H9 (cell line): Measurements from ENCODE around the gene ABHD12. TPM values are rescaled to one million over a fixed set of nuclear protein-coding genes. Genes with fewer than 3 reads are reported as not detected.
A peak's percentile ranks its signal among the peaks of the same experiment; 100 is the strongest.

Source experiments
- DNase-seq: peaks from one replicate; pipeline ENCODE4 v3.0.0-alpha.2; 2017
- H2AFZ ChIP-seq: one replicate; pipeline ENCODE4 v1.6.1; 2013; ENCODE audit warnings: mild to moderate bottlenecking, low read length, control low read depth, moderate library complexity
- H2AK5ac ChIP-seq: 2 replicates; pipeline ENCODE4 v1.6.1; 2013; ENCODE audit warnings: low read length, control low read depth, mixed read lengths; ENCODE audit not compliant: insufficient read length
- H2BK120ac ChIP-seq: one replicate; pipeline ENCODE4 v1.6.1; 2013; ENCODE audit warnings: low read depth, mild to moderate bottlenecking, low read length, control low read depth, inconsistent platforms; ENCODE audit not compliant: poor library complexity, severe bottlenecking
- H2BK12ac ChIP-seq: 2 replicates; pipeline ENCODE4 v1.6.1; 2013; ENCODE audit warnings: low read length, control low read depth, mixed read lengths, low read depth; ENCODE audit not compliant: insufficient read length
- H2BK15ac ChIP-seq: 2 replicates; pipeline ENCODE4 v1.6.1; 2013; ENCODE audit warnings: low read depth, low read length, control low read depth
- H2BK20ac ChIP-seq: one replicate; pipeline ENCODE4 v1.6.1; 2013; ENCODE audit warnings: low read depth, mild to moderate bottlenecking, low read length, control low read depth, inconsistent platforms; ENCODE audit not compliant: poor library complexity, severe bottlenecking
- H2BK5ac ChIP-seq: 2 replicates; pipeline ENCODE4 v1.6.1; 2013; ENCODE audit warnings: low read length, control low read depth, mixed read lengths; ENCODE audit not compliant: insufficient read length
- H3K14ac ChIP-seq: 2 replicates; pipeline ENCODE4 v1.6.1; 2013; ENCODE audit warnings: low read length, control low read depth; ENCODE audit not compliant: insufficient read depth
- H3K18ac ChIP-seq: 2 replicates; pipeline ENCODE4 v1.6.1; 2013; ENCODE audit warnings: low read depth, mild to moderate bottlenecking, mixed read lengths, low read length, control low read depth; ENCODE audit not compliant: insufficient read length
- H3K23ac ChIP-seq: 2 replicates; pipeline ENCODE4 v1.6.1; 2013; ENCODE audit warnings: low read length, control low read depth, mixed read lengths, low read depth; ENCODE audit not compliant: insufficient read length
- H3K23me2 ChIP-seq: 2 replicates; pipeline ENCODE4 v1.6.1; 2013; ENCODE audit warnings: low read depth, mild to moderate bottlenecking, mixed read lengths, low read length, control low read depth; ENCODE audit not compliant: insufficient read length, poor library complexity, severe bottlenecking
- H3K27ac ChIP-seq: 2 replicates; pipeline ENCODE4 v1.5.1; 2013; ENCODE audit warnings: low read length, control low read depth, mixed read lengths, low read depth; ENCODE audit not compliant: insufficient read length
- H3K27me3 ChIP-seq: 2 replicates; pipeline ENCODE4 v1.6.1; 2013; ENCODE audit warnings: low read length, control low read depth, inconsistent platforms; ENCODE audit not compliant: insufficient read depth
- H3K4ac ChIP-seq: 2 replicates; pipeline ENCODE4 v1.6.1; 2013; ENCODE audit warnings: low read depth, mild to moderate bottlenecking, control low read depth, inconsistent platforms, low read length, moderate library complexity
- H3K4me1 ChIP-seq: 2 replicates; pipeline ENCODE4 v1.6.1; 2013; ENCODE audit warnings: low read length, control low read depth, inconsistent platforms; ENCODE audit not compliant: insufficient read depth
- H3K4me2 ChIP-seq: 2 replicates; pipeline ENCODE4 v1.6.1; 2013; ENCODE audit warnings: low read length, control low read depth, mixed read lengths; ENCODE audit not compliant: insufficient read length, insufficient read depth
- H3K56ac ChIP-seq: 2 replicates; pipeline ENCODE4 v1.6.1; 2013; ENCODE audit warnings: low read depth, mild to moderate bottlenecking, mixed read lengths, low read length, control low read depth; ENCODE audit not compliant: insufficient read length
- H3K79me1 ChIP-seq: 2 replicates; pipeline ENCODE4 v1.6.1; 2013; ENCODE audit warnings: low read depth, mild to moderate bottlenecking, moderate library complexity, low read length, control low read depth, inconsistent platforms; ENCODE audit not compliant: insufficient read depth, poor library complexity, severe bottlenecking
- H3K79me2 ChIP-seq: 2 replicates; pipeline ENCODE4 v1.6.1; 2013; ENCODE audit warnings: low read length, control low read depth, inconsistent platforms; ENCODE audit not compliant: insufficient read depth
- H3K9ac ChIP-seq: 2 replicates; pipeline ENCODE4 v1.6.1; 2013; ENCODE audit warnings: low read length, control low read depth, mixed read lengths; ENCODE audit not compliant: insufficient read length; ENCODE audit errors: extremely low read depth
- H3K9me3 ChIP-seq: one replicate; pipeline ENCODE4 v1.6.1; 2013; ENCODE audit warnings: low read depth, low read length, inconsistent platforms; ENCODE audit not compliant: control insufficient read depth
- H3T11ph ChIP-seq: one replicate; pipeline ENCODE4 v1.6.1; 2013; ENCODE audit warnings: mild to moderate bottlenecking, low read length, control low read depth, inconsistent platforms
- H4K20me1 ChIP-seq: one replicate; pipeline ENCODE4 v1.6.1; 2013; ENCODE audit not compliant: control insufficient read depth, insufficient read length, insufficient read depth
- H4K5ac ChIP-seq: 2 replicates; pipeline ENCODE4 v1.6.1; 2013; ENCODE audit warnings: low read depth, mild to moderate bottlenecking, mixed read lengths, low read length, control low read depth; ENCODE audit not compliant: insufficient read length
- H4K8ac ChIP-seq: replicated peaks from 2 replicates; pipeline ENCODE4 v1.6.1; 2013; ENCODE audit warnings: low read length, control low read depth, mixed read lengths, low read depth; ENCODE audit not compliant: insufficient read length
- H4K91ac ChIP-seq: 2 replicates; pipeline ENCODE4 v1.6.1; 2013; ENCODE audit warnings: low read depth, mild to moderate bottlenecking, moderate library complexity, mixed read lengths, low read length, control low read depth; ENCODE audit not compliant: insufficient read length
- H3K27ac Mint-ChIP-seq, 3 experiments: 2 replicates in 2 of 3; 3 replicates in 1 of 3; pipeline ENCODE4 v1.8.0; 2020 to 2021; ENCODE audit warnings: mixed read lengths in 3 of 3, mild to moderate bottlenecking in 1 of 3, moderate library complexity in 1 of 3
- H3K27me3 Mint-ChIP-seq: 2 replicates; pipeline ENCODE4 v1.8.0; 2021; ENCODE audit warnings: low read depth, mild to moderate bottlenecking, moderate library complexity, mixed read lengths
- H3K36me3 Mint-ChIP-seq, 3 experiments: 2 replicates in 2 of 3; 3 replicates in 1 of 3; pipeline ENCODE4 v1.8.0; 2020 to 2021; ENCODE audit warnings: low read depth in 3 of 3, mixed read lengths in 3 of 3; ENCODE audit not compliant: insufficient read depth in 1 of 3
- H3K4me1 Mint-ChIP-seq, 2 experiments: 2 replicates each; pipeline ENCODE4 v1.8.0; 2020; ENCODE audit warnings: mixed read lengths in 2 of 2
- H3K4me3 Mint-ChIP-seq, 2 experiments: 2 replicates in 1 of 2; 3 replicates in 1 of 2; pipeline ENCODE4 v1.8.0; 2020 to 2021; ENCODE audit warnings: mild to moderate bottlenecking in 2 of 2, mixed read lengths in 2 of 2, moderate library complexity in 1 of 2
- H3K9me3 Mint-ChIP-seq, 2 experiments: 2 replicates in 1 of 2; 3 replicates in 1 of 2; pipeline ENCODE4 v1.8.0; 2020; ENCODE audit warnings: mild to moderate bottlenecking in 2 of 2, mixed read lengths in 2 of 2, moderate library complexity in 1 of 2
- CTCF ChIP-seq: fragments of 200-600 bp; sonication (generic); conservative IDR thresholded peaks from 3 replicates; pipeline ENCODE4 v1.8.0; 2021; ENCODE audit warnings: antibody characterized with exemption, mild to moderate bottlenecking
- WGBS: extraction: QIAGEN DNeasy Blood & Tissue Kit; methylation state at CpG from one replicate; pipeline ENCODE4 v1.1.7; 2013; ENCODE audit warnings: missing lambda C conversion rate, low lambda C conversion rate, mixed read lengths; ENCODE audit not compliant: insufficient read length; ENCODE audit errors: extremely low coverage; 5-methylcytosine and 5-hydroxymethylcytosine counted together
- total RNA-seq: library from RNA; stranded (reverse); gene quantifications from 2 replicates; pipeline ENCODE4 v1.2.1, GENCODE V29; 2021

ABHD12 gene
- total RNA-seq, 1 experiment from 2014 or later, result 54.4 TPM

- no peaks in the 10 kb centered on the region for H4K20me1 ChIP-seq
Measured at GRCh38 chr20:25288291-25289181, 102.1 kb downstream of the ABHD12 start.

More at GRCh38 chr20:25288291-25289181, 102.1 kb downstream of the ABHD12 start:
- Histone ChIP-seq H4K8ac (no peak overlapping the region), H3K4ac (no peak overlapping the region), H2BK20ac (no peak overlapping the region), H3K27me3 (no peaks in the 10 kb centered on the region), H2BK120ac (no peak overlapping the region), H2AK5ac (no peak overlapping the region), H3K23ac (no peak overlapping the region), H3K18ac (no peak overlapping the region), H2BK15ac (no peak overlapping the region), H3K79me2 (no peaks in the 10 kb centered on the region), H3K27ac (no peak overlapping the region), H3K23me2 (no peaks in the 10 kb centered on the region), H3K14ac (no peak overlapping the region), H3T11ph (no peak overlapping the region), H3K4me2 (no peak overlapping the region), H3K9me3 (no peaks in the 10 kb centered on the region), H2BK12ac (no peak overlapping the region), H3K79me1 (no peaks in the 10 kb centered on the region), H3K56ac (no peak overlapping the region), H4K91ac (no peak overlapping the region), H4K5ac (no peak overlapping the region), H3K9ac (no peak overlapping the region), H2BK5ac (no peak overlapping the region), H2AFZ (no peak overlapping the region), H3K4me1 (no peaks in the 10 kb centered on the region)
- H3K36me3 Mint-ChIP-seq, result peaks cover 22 to 54% (median 54%) of the 10 kb centered on the region in 3 experiments
- no peaks in the 10 kb centered on the region; a peak in 1 of 5 replicates for H3K9me3 Mint-ChIP-seq
- no peaks in the 10 kb centered on the region; the same call in 1 of the 2 replicates for H3K27me3 Mint-ChIP-seq
- WGBS, result no CpG with 5 or more reads among the region's 22 CpGs
- H3K4me1 Mint-ChIP-seq, result peaks cover 0 to 4% of the 10 kb centered on the region in 2 experiments; a peak in 1 of 4 replicates
- no peak overlapping the region for H3K4me3 Mint-ChIP-seq
- peak overlapping the region in 1 of 3 experiments; percentile 40; a peak in 1 of 7 replicates for H3K27ac Mint-ChIP-seq
- no peak for DNase-seq
- no peak for TF ChIP-seq CTCF
